SK-N-SH (cell line): Measurements from ENCODE around the gene MCC. TPM values are rescaled to one million over a fixed set of nuclear protein-coding genes. Genes with fewer than 3 reads are reported as not detected.

Source experiments
- CTCF ChIA-PET: fragments of 300-600, 350-600 bp; formaldehyde crosslinking; extraction: SDS; loops from one replicate; lab custom pipeline; 2021; lab: Yijun Ruan, JAX
- POLR2A ChIA-PET: fragments of 350-600 bp; sonication (Branson Sonifier 250); formaldehyde crosslinking; extraction: SDS; loops from one replicate; lab custom pipeline; 2020; ENCODE audit warnings: antibody characterized with exemption, inconsistent platforms; lab: Yijun Ruan, JAX
- DNase-seq: peaks from one replicate; pipeline ENCODE4 v3.0.0; 2012
- H2AFZ ChIP-seq: fragments of 200-600 bp; sonication (generic); 2 replicates; pipeline ENCODE4 v1.8.1; 2016; ENCODE audit warnings: antibody characterized with exemption, mild to moderate bottlenecking, low read depth
- H3F3A ChIP-seq: fragments of 200-600 bp; sonication (generic); replicated peaks from 2 replicates; pipeline ENCODE3; 2016; ENCODE audit warnings: antibody characterized with exemption, mild to moderate bottlenecking; ENCODE audit not compliant: insufficient read depth
- H3K27ac ChIP-seq, 2 experiments: fragments of 200-500 bp in 1 of 2; fragments of 200-600 bp in 1 of 2; sonication (Bioruptor generic) in 1 of 2; sonication (generic), shearing (Covaris generic) in 1 of 2; 2 replicates each; pipeline versions ENCODE4 v1.5.1 to v1.6.1; 2014 to 2016; ENCODE audit warnings: low read depth in 2 of 2, inconsistent platforms in 1 of 2, low read length in 1 of 2, mild to moderate bottlenecking in 1 of 2, mixed read lengths in 1 of 2
- H3K27me3 ChIP-seq: fragments of 200-600 bp; sonication (generic), shearing (Covaris generic); 2 replicates; pipeline ENCODE4 v1.6.1; 2016; ENCODE audit warnings: mixed run types; ENCODE audit not compliant: insufficient read depth
- H3K36me3 ChIP-seq, 2 experiments: fragments of 200-500 bp in 1 of 2; fragments of 200-600 bp in 1 of 2; sonication (Bioruptor generic) in 1 of 2; sonication (generic) in 1 of 2; replicated peaks in 1 of 2; 2 replicates each; pipeline versions ENCODE3 to v1.5.1; 2014 to 2016; ENCODE audit warnings: low read length in 1 of 2, mild to moderate bottlenecking in 1 of 2; ENCODE audit not compliant: insufficient read depth in 2 of 2, control insufficient read depth in 1 of 2
- H3K4me1 ChIP-seq, 2 experiments: fragments of 200-500 bp in 1 of 2; fragments of 200-600 bp in 1 of 2; sonication (Bioruptor generic) in 1 of 2; sonication (generic), shearing (Covaris generic) in 1 of 2; 2 replicates each; pipeline versions ENCODE4 v1.5.1 to v1.6.1; 2014 to 2016; ENCODE audit warnings: low read depth in 1 of 2, low read length in 1 of 2, mixed run types in 1 of 2; ENCODE audit not compliant: insufficient read depth in 2 of 2, control insufficient read depth in 1 of 2
- H3K4me2 ChIP-seq: fragments of 200-600 bp; sonication (generic), shearing (Covaris generic); 2 replicates; pipeline ENCODE4 v1.6.1; 2017; ENCODE audit warnings: mixed run types
- H3K4me3 ChIP-seq, 2 experiments: fragments of 200-500 bp in 1 of 2; fragments of 200-600 bp in 1 of 2; sonication (Bioruptor generic) in 1 of 2; sonication (generic), shearing (Covaris generic) in 1 of 2; 2 replicates each; pipeline versions ENCODE4 v1.5.1 to v1.8.1; 2014 to 2016; ENCODE audit warnings: low read depth in 2 of 2, inconsistent platforms in 1 of 2, low read length in 1 of 2, mild to moderate bottlenecking in 1 of 2, mixed read lengths in 1 of 2, moderate library complexity in 1 of 2
- H3K79me2 ChIP-seq: fragments of 200-600 bp; sonication (generic); 2 replicates; pipeline ENCODE4 v1.8.1; 2017; ENCODE audit warnings: mild to moderate bottlenecking; ENCODE audit not compliant: insufficient read depth
- H3K9ac ChIP-seq: fragments of 200-600 bp; sonication (generic); 2 replicates; pipeline ENCODE4 v1.6.1; 2017; ENCODE audit warnings: mixed run types
- H3K9me2 ChIP-seq: fragments of 200-600 bp; sonication (generic); 2 replicates; pipeline ENCODE4 v1.6.1; 2017; ENCODE audit warnings: mixed run types
- H3K9me3 ChIP-seq: fragments of 200-600 bp; sonication (generic); 2 replicates; pipeline ENCODE4 v1.6.1; 2017; ENCODE audit warnings: mixed run types, mild to moderate bottlenecking, moderate library complexity
- H4K20me1 ChIP-seq: fragments of 200-600 bp; sonication (generic); 2 replicates; pipeline ENCODE4 v1.6.1; 2017; ENCODE audit warnings: mild to moderate bottlenecking, mixed run types; ENCODE audit not compliant: insufficient read depth
- EP300 ChIP-seq, 2 experiments: IDR thresholded peaks; 2 replicates each; pipeline versions ENCODE4 v1.4.0 to v1.6.1; 2012; ENCODE audit warnings: borderline replicate concordance in 1 of 2, low read depth in 1 of 2, low read length in 1 of 2
- FOSL2 ChIP-seq: IDR thresholded peaks from 2 replicates; pipeline ENCODE4 v1.4.0; 2012; ENCODE audit warnings: low read depth, mild to moderate bottlenecking, moderate library complexity, borderline replicate concordance
- FOXM1 ChIP-seq: IDR thresholded peaks from 2 replicates; pipeline ENCODE4 v1.4.0; 2012; ENCODE audit warnings: low read depth, mild to moderate bottlenecking
- GABPA ChIP-seq: IDR thresholded peaks from 2 replicates; pipeline ENCODE4 v1.4.0; 2012; ENCODE audit warnings: low read depth, mild to moderate bottlenecking
- GATA2 ChIP-seq: sonication (generic); formaldehyde crosslinking; IDR thresholded peaks from 2 replicates; pipeline ENCODE4 v1.5.0; 2020; ENCODE audit warnings: mild to moderate bottlenecking, missing genetic modification reagents
- NRF1 ChIP-seq: IDR thresholded peaks from 2 replicates; pipeline ENCODE4 v1.6.1; 2012; ENCODE audit warnings: low read depth, mild to moderate bottlenecking, low read length
- POLR2AphosphoS5 ChIP-seq: IDR thresholded peaks from 2 replicates; pipeline ENCODE4 v1.6.1; 2012; ENCODE audit warnings: low read depth, low read length
- RAD21 ChIP-seq: IDR thresholded peaks from 2 replicates; pipeline ENCODE4 v1.6.1; 2012; ENCODE audit warnings: mild to moderate bottlenecking, low read length
- RXRA ChIP-seq: IDR thresholded peaks from 2 replicates; pipeline ENCODE4 v1.4.0; 2012; ENCODE audit warnings: low read depth, mild to moderate bottlenecking, borderline replicate concordance
- SIN3A ChIP-seq: IDR thresholded peaks from 2 replicates; pipeline ENCODE4 v1.6.1; 2012; ENCODE audit warnings: low read depth, mild to moderate bottlenecking, low read length, moderate library complexity, borderline replicate concordance
- TAF1 ChIP-seq: IDR thresholded peaks from 2 replicates; pipeline ENCODE4 v1.6.1; 2012; ENCODE audit warnings: low read depth, mild to moderate bottlenecking, low read length, moderate library complexity, borderline replicate concordance
- WGBS: methylation state at CpG from one replicate; pipeline ENCODE4 v1.1.6; 2017; ENCODE audit warnings: low lambda C conversion rate; 5-methylcytosine and 5-hydroxymethylcytosine counted together
- polyA plus RNA-seq, 3 experiments: library from polyadenylated mRNA; depleted of rRNA; stranded (reverse); fragments of >200 nt; gene quantifications; 2 replicates each; pipeline ENCODE4 v1.2.3, GENCODE V29; 2012
- TF ChIP-seq, protein P1 (sequence below): IDR thresholded peaks from 2 replicates; pipeline ENCODE4 v1.6.1; 2012; ENCODE audit warnings: mild to moderate bottlenecking, low read depth, low read length, moderate library complexity
- TF ChIP-seq, protein P2 (sequence below): IDR thresholded peaks from 2 replicates; pipeline ENCODE4 v1.4.0; 2012; ENCODE audit warnings: low read depth, borderline replicate concordance
- TF ChIP-seq, protein P3 (sequence below): fragments of 200-600 bp; sonication (generic); IDR thresholded peaks from 2 replicates; pipeline ENCODE4 v1.6.1; 2017; ENCODE audit warnings: antibody characterized with exemption, mild to moderate bottlenecking, moderate library complexity
- TF ChIP-seq, protein P4 (sequence below): fragments of 150-350 bp; IDR thresholded peaks from 2 replicates; pipeline ENCODE4 v1.6.1; 2017; ENCODE audit warnings: antibody characterized with exemption, low read length, low read depth, borderline replicate concordance
- TF ChIP-seq, protein P5 (sequence below): IDR thresholded peaks from 2 replicates; pipeline ENCODE4 v1.4.0; 2012; ENCODE audit warnings: low read depth

The MCC gene
- polyA plus RNA-seq, 1 of the 3 experiments (the other 2 are of a cell fraction) = 3.6 TPM

DNA sequence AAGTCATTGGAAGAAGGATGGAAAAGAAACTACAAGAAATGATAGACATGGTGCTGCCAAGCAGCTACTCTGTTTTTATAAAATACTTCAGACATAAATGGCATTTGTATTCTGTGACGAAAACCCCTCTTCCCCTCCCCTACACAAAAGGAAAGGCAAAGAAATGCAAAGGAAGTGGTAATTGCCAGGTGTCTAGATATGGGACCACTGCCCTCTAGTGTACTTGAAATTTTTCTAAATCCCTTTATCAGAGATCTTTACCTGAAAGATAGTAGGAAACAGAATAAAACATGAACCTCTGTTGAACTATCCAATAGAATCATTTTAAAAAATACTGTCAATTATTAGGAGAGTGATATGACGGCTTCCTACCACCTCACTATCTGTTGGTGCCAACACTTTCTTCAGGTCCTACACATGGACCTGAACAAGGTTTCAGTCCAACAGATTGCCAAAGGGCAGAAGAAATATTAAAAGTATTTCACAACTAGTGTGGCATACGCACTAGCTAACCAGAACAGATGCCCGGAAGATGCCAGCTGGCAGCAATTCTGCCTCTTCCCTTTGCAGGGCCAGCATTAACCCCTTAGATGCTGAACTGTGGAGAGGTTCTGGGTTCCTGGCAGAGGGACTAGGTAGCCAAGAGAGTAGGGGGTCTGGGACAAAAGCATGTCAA, 157.6 kb downstream of the MCC start (continued):
- TF ChIP-seq, protein P1, sequence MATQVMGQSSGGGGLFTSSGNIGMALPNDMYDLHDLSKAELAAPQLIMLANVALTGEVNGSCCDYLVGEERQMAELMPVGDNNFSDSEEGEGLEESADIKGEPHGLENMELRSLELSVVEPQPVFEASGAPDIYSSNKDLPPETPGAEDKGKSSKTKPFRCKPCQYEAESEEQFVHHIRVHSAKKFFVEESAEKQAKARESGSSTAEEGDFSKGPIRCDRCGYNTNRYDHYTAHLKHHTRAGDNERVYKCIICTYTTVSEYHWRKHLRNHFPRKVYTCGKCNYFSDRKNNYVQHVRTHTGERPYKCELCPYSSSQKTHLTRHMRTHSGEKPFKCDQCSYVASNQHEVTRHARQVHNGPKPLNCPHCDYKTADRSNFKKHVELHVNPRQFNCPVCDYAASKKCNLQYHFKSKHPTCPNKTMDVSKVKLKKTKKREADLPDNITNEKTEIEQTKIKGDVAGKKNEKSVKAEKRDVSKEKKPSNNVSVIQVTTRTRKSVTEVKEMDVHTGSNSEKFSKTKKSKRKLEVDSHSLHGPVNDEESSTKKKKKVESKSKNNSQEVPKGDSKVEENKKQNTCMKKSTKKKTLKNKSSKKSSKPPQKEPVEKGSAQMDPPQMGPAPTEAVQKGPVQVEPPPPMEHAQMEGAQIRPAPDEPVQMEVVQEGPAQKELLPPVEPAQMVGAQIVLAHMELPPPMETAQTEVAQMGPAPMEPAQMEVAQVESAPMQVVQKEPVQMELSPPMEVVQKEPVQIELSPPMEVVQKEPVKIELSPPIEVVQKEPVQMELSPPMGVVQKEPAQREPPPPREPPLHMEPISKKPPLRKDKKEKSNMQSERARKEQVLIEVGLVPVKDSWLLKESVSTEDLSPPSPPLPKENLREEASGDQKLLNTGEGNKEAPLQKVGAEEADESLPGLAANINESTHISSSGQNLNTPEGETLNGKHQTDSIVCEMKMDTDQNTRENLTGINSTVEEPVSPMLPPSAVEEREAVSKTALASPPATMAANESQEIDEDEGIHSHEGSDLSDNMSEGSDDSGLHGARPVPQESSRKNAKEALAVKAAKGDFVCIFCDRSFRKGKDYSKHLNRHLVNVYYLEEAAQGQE = no peak

DNA sequence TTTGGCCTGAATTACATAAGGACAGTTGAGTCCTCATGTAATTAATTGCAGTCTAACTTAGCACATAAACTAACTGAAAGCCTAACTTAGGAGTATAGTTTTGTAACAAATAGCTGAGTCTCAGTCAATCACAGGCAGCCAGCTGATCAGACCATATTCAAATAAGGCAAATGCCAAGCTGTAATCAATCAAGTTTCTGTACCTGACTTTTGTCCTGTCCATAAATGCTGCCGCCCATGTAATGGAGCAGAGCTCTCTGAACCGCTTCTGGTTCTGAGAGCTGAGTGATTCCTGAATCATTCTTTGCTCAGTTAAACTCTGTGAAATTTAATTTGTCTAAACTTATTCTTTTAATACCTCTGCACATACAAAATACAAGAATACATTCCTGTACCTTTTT, 158.3 kb downstream of the MCC start:
- no peak overlapping the region for H3K27ac ChIP-seq
- H3K9me2 ChIP-seq = no peaks in the 10 kb centered on the region
- H3K4me2 ChIP-seq = no peak overlapping the region
- DNase-seq = no peak
- no peaks in the 10 kb centered on the region for H3K9me3 ChIP-seq
- peaks cover 0 to 7% of the 10 kb centered on the region in 2 experiments; a peak in 2 of 4 replicates for H3K4me1 ChIP-seq
- no peaks in the 10 kb centered on the region for H3K36me3 ChIP-seq
- no peaks in the 10 kb centered on the region for H3K79me2 ChIP-seq
- H3K9ac ChIP-seq = no peak overlapping the region
- H4K20me1 ChIP-seq = no peaks in the 10 kb centered on the region
- H2AFZ ChIP-seq = no peak overlapping the region
- H3F3A ChIP-seq = no peaks in the 10 kb centered on the region
- CTCF ChIA-PET = interaction anchor here (0.6 to 2.2 kb wide), 14 partner anchors 11 to 334 kb away, joined by 3 to 21 read pairs (median 4); no protein-coding TSS in a partner anchor
- 29% methylated on average over 2 of the region's 2 CpGs for WGBS
- POLR2A ChIA-PET = no interaction called here
- no peak overlapping the region for H3K4me3 ChIP-seq
- H3K27me3 ChIP-seq = no peaks in the 10 kb centered on the region
- TF ChIP-seq FOXM1 (no peak), SIN3A (no peak), RAD21 (no peak), GATA2 (CRISPR knock-in tag) (no peak), GABPA (no peak), TAF1 (no peak), EP300 (IDR thresholded peaks at IDR 0.05; ENCODE audit: borderline replicate concordance in 1 of 2, low read depth in 1 of 2, low read length in 1 of 2) (no peak), RXRA (no peak), NRF1 (no peak), POLR2AphosphoS5 (no peak), FOSL2 (no peak)
- TF ChIP-seq, protein P1 = no peak
- TF ChIP-seq, protein P2, sequence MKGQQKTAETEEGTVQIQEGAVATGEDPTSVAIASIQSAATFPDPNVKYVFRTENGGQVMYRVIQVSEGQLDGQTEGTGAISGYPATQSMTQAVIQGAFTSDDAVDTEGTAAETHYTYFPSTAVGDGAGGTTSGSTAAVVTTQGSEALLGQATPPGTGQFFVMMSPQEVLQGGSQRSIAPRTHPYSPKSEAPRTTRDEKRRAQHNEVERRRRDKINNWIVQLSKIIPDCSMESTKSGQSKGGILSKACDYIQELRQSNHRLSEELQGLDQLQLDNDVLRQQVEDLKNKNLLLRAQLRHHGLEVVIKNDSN = no peak
- TF ChIP-seq, protein P3, sequence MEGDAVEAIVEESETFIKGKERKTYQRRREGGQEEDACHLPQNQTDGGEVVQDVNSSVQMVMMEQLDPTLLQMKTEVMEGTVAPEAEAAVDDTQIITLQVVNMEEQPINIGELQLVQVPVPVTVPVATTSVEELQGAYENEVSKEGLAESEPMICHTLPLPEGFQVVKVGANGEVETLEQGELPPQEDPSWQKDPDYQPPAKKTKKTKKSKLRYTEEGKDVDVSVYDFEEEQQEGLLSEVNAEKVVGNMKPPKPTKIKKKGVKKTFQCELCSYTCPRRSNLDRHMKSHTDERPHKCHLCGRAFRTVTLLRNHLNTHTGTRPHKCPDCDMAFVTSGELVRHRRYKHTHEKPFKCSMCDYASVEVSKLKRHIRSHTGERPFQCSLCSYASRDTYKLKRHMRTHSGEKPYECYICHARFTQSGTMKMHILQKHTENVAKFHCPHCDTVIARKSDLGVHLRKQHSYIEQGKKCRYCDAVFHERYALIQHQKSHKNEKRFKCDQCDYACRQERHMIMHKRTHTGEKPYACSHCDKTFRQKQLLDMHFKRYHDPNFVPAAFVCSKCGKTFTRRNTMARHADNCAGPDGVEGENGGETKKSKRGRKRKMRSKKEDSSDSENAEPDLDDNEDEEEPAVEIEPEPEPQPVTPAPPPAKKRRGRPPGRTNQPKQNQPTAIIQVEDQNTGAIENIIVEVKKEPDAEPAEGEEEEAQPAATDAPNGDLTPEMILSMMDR = no peak
- TF ChIP-seq, protein P4, sequence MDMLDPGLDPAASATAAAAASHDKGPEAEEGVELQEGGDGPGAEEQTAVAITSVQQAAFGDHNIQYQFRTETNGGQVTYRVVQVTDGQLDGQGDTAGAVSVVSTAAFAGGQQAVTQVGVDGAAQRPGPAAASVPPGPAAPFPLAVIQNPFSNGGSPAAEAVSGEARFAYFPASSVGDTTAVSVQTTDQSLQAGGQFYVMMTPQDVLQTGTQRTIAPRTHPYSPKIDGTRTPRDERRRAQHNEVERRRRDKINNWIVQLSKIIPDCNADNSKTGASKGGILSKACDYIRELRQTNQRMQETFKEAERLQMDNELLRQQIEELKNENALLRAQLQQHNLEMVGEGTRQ = no peak
- TF ChIP-seq, protein P5, sequence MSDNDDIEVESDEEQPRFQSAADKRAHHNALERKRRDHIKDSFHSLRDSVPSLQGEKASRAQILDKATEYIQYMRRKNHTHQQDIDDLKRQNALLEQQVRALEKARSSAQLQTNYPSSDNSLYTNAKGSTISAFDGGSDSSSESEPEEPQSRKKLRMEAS = no peak
